NCI-H2196 (cell line): ENCODE results near the gene PKNOX1.
"Not testable (repeated sequence)": the region's sequence is repeated elsewhere in the genome, so short reads cannot be mapped to it uniquely, and the experiment has no call there.

Experiments
- DNase-seq: peaks from one replicate; lab custom pipeline; 2025; ENCODE audit not compliant: unreplicated experiment; lab: John Stamatoyannopoulos, UW

PKNOX1 gene

GRCh38 chr21:43016728-43017127 is 42.4 kb downstream of the PKNOX1 start:
- DNase-seq = no peak

GRCh38 chr21:43018519-43018918 is 44.2 kb downstream of the PKNOX1 start:
- DNase-seq = no peak

- DNase-seq = no peak
Measured at GRCh38 chr21:43020177-43020576, 45.8 kb downstream of the PKNOX1 start.

GRCh38 chr21:43020771-43021170 is 46.4 kb downstream of the PKNOX1 start:
- no peak for DNase-seq

- no peak for DNase-seq
Measured at GRCh38 chr21:43021191-43021590, 46.8 kb downstream of the PKNOX1 start.

GRCh38 chr21:43021756-43022600 is 47.6 kb downstream of the PKNOX1 start:
- no peak for DNase-seq

- DNase-seq = no peak
Measured at GRCh38 chr21:43023175-43023574, 48.8 kb downstream of the PKNOX1 start.

- DNase-seq = no peak
Measured at GRCh38 chr21:43024439-43025136, 50.2 kb downstream of the PKNOX1 start.

GRCh38 chr21:43025636-43026180 is 51.3 kb downstream of the PKNOX1 start:
- DNase-seq = no peak

- no peak for DNase-seq
Measured at GRCh38 chr21:43027846-43028731, 53.7 kb downstream of the PKNOX1 start.

GRCh38 chr21:43029785-43030184 is 55.4 kb downstream of the PKNOX1 start:
- DNase-seq = no peak

GRCh38 chr21:43031121-43031619 is 56.8 kb downstream of the PKNOX1 start:
- no peak for DNase-seq

GRCh38 chr21:43034101-43034500 is 59.7 kb downstream of the PKNOX1 start:
- DNase-seq = no peak

- DNase-seq = no peak
Measured at GRCh38 chr21:43034826-43035225, 60.5 kb downstream of the PKNOX1 start.

GRCh38 chr21:43036889-43037288 is 62.5 kb downstream of the PKNOX1 start:
- not testable (repeated sequence) for DNase-seq

- DNase-seq = not testable (repeated sequence)
Measured at GRCh38 chr21:43037918-43038658, 63.7 kb downstream of the PKNOX1 start.

GRCh38 chr21:43038659-43039044 is 64.3 kb downstream of the PKNOX1 start:
- DNase-seq = not testable (repeated sequence)

- not testable (repeated sequence) for DNase-seq
Measured at GRCh38 chr21:43042169-43042568, 67.8 kb downstream of the PKNOX1 start.

- not testable (repeated sequence) for DNase-seq
Measured at GRCh38 chr21:43043291-43043690, 68.9 kb downstream of the PKNOX1 start.

- DNase-seq = not testable (repeated sequence)
Measured at GRCh38 chr21:43044547-43044946, 70.2 kb downstream of the PKNOX1 start.
